Measurements from ENCODE around the gene PRSS56.

The PRSS56 gene

DNA sequence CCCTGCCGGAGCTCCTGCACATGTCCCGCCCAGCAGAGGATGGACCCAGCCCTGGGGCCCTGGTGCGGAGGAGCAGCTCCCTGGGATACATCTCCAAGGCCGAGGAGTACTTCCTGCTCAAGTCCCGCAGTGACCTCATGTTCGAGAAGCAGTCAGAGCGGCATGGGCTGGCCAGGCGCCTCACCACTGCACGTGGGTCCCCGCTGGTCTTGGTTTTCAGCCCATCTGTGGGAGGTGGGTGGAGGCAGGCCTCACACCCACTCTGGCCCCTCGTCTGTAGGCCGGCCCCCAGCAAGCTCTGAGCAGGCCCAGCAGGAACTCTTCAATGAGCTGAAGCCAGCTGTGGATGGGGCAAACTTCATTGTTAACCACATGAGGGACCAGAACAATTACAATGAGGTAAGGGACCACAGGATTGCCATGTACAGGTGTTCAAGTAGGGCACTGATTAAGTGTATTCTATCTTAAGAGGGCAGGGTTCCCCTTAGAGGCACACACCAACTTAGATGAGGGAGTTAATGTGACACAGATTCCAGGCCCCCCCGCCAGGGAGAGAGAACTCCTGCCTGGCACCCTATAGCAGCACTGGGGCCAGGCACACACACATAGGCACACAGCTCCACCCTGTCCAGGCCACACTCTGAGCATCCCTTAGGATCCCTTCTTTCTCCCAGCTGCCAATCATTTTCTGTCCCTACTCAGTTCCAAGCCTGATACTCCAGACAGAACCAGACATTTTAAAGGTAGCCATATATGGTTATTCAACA, 13.9 kb downstream of the PRSS56 start:
- Histone ChIP-seq H3K4me1 (ENCODE audit: control insufficient read depth in 5 of 5, insufficient read depth in 5 of 5, low read length in 5 of 5) (no peaks in the 10 kb centered on the region), H3K36me3 (ENCODE audit: control insufficient read depth in 5 of 5, insufficient read depth in 5 of 5, low read length in 5 of 5) (no peaks in the 10 kb centered on the region), H3K9me3 (ENCODE audit: control insufficient read depth in 5 of 5, low read length in 5 of 5) (peaks cover 4 to 8% (median 7%) of the 10 kb centered on the region in 5 donors), H3K4me3 (ENCODE audit: low read depth in 1 of 5, low read length in 5 of 5) (no peak overlapping the region), H3K9ac (ENCODE audit: low read length in 5 of 5) (no peak overlapping the region), H3K27me3 (ENCODE audit: control insufficient read depth in 5 of 5, insufficient read depth in 4 of 5, low read length in 5 of 5) (peaks cover 9 to 46% (median 24%) of the 10 kb centered on the region in 5 donors), H3K27ac (ENCODE audit: low read depth, low read length) (no peak overlapping the region)

DNA sequence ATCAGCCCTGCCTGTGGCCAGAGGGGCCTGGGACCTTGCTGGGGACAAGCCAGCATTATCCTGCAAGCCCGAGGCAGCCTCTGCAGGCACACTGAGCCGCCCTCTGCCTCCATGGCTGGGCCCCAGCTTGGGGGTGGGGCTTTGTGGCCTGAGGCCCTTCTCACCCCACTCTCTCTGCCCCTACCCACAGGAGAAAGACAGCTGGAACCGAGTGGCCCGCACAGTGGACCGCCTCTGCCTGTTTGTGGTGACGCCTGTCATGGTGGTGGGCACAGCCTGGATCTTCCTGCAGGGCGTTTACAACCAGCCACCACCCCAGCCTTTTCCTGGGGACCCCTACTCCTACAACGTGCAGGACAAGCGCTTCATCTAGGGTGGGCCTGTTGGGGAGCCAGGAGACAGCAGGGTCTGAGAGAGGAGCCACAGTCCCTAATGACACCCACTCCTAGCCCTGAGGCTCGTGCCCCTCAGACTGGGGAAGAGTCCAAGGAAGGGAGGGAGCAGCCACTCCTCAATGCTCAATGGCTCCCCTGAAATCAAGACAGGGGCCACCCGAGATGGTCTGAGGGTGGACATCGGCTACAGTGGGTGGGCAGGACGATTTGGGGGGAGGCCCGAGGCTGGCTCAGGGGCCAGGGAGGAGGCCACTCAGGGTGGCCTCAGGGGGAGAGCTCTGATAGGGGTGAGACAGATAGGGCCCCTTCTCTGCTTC, 14.9 kb downstream of the PRSS56 start:
- H3K9ac ChIP-seq (ENCODE audit: low read length in 5 of 5) = no peak overlapping the region
- H3K27ac ChIP-seq (ENCODE audit: low read depth, low read length) = no peak overlapping the region
- H3K27me3 ChIP-seq (ENCODE audit: control insufficient read depth in 5 of 5, insufficient read depth in 4 of 5, low read length in 5 of 5) = peaks cover 14 to 49% (median 30%) of the 10 kb centered on the region in 5 donors
- H3K4me1 ChIP-seq (ENCODE audit: control insufficient read depth in 5 of 5, insufficient read depth in 5 of 5, low read length in 5 of 5) = no peaks in the 10 kb centered on the region
- H3K4me3 ChIP-seq (ENCODE audit: low read depth in 1 of 5, low read length in 5 of 5) = no peak overlapping the region
- H3K36me3 ChIP-seq (ENCODE audit: control insufficient read depth in 5 of 5, insufficient read depth in 5 of 5, low read length in 5 of 5) = no peaks in the 10 kb centered on the region
- peaks cover 4 to 8% (median 7%) of the 10 kb centered on the region in 5 donors for H3K9me3 ChIP-seq (ENCODE audit: control insufficient read depth in 5 of 5, low read length in 5 of 5)

DNA sequence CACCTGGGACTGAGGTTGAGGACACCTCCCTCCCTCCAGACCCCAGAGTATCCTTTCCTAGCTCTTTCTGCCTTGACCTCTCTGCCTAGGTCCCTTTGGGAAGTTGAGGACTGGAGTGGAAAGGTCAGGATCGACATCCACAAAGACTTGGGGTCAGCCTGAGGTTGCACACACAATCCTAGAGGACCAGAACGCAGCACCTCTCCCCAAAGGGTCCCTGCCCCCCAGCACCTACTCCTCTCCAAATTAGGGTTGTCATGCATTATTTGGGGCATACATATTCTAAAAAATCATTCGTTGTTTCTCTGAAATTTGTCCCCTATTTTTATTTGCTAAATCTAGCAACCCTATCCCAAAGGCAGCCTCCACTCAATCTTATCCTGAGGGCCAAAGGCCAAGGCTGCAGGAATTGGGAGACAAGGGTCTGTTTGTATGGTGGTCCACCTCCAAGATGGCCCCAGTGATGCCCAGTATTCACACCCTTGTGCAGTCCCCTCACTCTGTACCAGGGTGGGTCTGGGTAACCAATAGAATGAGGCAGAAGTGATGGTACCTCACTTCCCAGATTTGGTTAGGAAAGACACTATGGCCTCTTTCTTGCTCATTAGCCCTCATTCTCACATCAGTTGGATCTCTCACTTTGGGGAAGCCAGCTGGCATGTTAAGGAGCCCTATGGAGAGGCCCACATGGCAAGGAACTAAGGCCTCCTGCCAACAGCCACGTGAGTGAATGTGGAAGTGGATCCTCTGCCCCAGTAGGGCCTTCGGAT, 15.8 kb downstream of the PRSS56 start:
- H3K27ac ChIP-seq (ENCODE audit: low read depth, low read length) = no peak overlapping the region
- no peaks in the 10 kb centered on the region for H3K4me1 ChIP-seq (ENCODE audit: control insufficient read depth in 5 of 5, insufficient read depth in 5 of 5, low read length in 5 of 5)
- no peak overlapping the region for H3K9ac ChIP-seq (ENCODE audit: low read length in 5 of 5)
- H3K4me3 ChIP-seq (ENCODE audit: low read depth in 1 of 5, low read length in 5 of 5) = no peak overlapping the region
- H3K36me3 ChIP-seq (ENCODE audit: control insufficient read depth in 5 of 5, insufficient read depth in 5 of 5, low read length in 5 of 5) = no peaks in the 10 kb centered on the region
- peaks cover 9 to 49% (median 35%) of the 10 kb centered on the region in 5 donors for H3K27me3 ChIP-seq (ENCODE audit: control insufficient read depth in 5 of 5, insufficient read depth in 4 of 5, low read length in 5 of 5)
- peaks cover 4 to 8% (median 7%) of the 10 kb centered on the region in 5 donors for H3K9me3 ChIP-seq (ENCODE audit: control insufficient read depth in 5 of 5, low read length in 5 of 5)

DNA sequence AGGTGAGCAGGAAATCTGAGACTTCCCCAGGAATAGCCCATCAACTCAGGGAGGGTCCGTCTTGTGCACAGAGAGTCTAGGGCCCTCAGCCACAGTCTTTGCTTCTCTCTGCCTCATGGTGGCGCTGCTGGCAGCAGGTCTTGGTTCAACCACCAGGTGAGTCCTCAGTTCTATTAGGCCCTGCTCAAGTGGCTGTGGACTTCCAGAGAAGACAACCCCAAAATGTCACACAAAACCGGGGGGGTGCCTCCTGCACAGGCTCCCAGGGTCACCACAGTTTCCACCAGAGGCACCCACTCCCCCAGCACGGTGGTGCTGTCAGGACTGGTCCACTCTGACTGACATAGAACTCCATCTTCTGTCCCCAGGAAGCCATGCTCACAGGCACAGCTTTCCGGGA, 16.9 kb downstream of the PRSS56 start:
- no peak overlapping the region for H3K9ac ChIP-seq (ENCODE audit: low read length in 5 of 5)
- H3K36me3 ChIP-seq (ENCODE audit: control insufficient read depth in 5 of 5, insufficient read depth in 5 of 5, low read length in 5 of 5) = no peaks in the 10 kb centered on the region
- peaks cover 6 to 48% (median 32%) of the 10 kb centered on the region in 5 donors for H3K27me3 ChIP-seq (ENCODE audit: control insufficient read depth in 5 of 5, insufficient read depth in 4 of 5, low read length in 5 of 5)
- no peaks in the 10 kb centered on the region for H3K4me1 ChIP-seq (ENCODE audit: control insufficient read depth in 5 of 5, insufficient read depth in 5 of 5, low read length in 5 of 5)
- H3K9me3 ChIP-seq (ENCODE audit: control insufficient read depth in 5 of 5, low read length in 5 of 5) = peaks cover 4 to 8% (median 7%) of the 10 kb centered on the region in 5 donors
- H3K4me3 ChIP-seq (ENCODE audit: low read depth in 1 of 5, low read length in 5 of 5) = no peak overlapping the region
- H3K27ac ChIP-seq (ENCODE audit: low read depth, low read length) = no peak overlapping the region

DNA sequence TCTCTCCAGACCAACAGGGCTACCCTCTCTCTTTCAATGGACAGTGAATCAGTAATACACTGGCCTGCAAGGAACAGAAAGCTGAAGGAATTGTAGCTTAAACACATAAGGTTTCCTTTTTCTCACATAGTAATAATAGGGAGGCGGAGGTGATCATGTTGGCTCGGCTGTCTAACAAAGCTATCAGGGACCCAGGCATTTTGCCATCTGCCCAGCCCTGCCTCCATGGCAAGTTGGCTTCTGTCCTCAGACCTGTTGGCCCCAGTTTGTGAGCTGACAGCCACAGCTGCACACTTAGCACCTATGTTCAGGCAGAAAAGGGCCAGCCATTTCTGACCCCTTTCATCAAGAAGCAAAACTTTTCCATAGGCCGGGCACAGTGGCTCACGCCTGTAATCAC, 17.3 kb downstream of the PRSS56 start:
- Histone ChIP-seq H3K36me3 (ENCODE audit: control insufficient read depth in 5 of 5, insufficient read depth in 5 of 5, low read length in 5 of 5) (no peaks in the 10 kb centered on the region), H3K4me3 (ENCODE audit: low read depth in 1 of 5, low read length in 5 of 5) (no peak overlapping the region), H3K27ac (ENCODE audit: low read depth, low read length) (no peak overlapping the region), H3K9me3 (ENCODE audit: control insufficient read depth in 5 of 5, low read length in 5 of 5) (peaks cover 4 to 8% (median 7%) of the 10 kb centered on the region in 5 donors), H3K9ac (ENCODE audit: low read length in 5 of 5) (no peak overlapping the region), H3K4me1 (ENCODE audit: control insufficient read depth in 5 of 5, insufficient read depth in 5 of 5, low read length in 5 of 5) (no peaks in the 10 kb centered on the region), H3K27me3 (ENCODE audit: control insufficient read depth in 5 of 5, insufficient read depth in 4 of 5, low read length in 5 of 5) (peaks cover 6 to 48% (median 32%) of the 10 kb centered on the region in 5 donors)

DNA sequence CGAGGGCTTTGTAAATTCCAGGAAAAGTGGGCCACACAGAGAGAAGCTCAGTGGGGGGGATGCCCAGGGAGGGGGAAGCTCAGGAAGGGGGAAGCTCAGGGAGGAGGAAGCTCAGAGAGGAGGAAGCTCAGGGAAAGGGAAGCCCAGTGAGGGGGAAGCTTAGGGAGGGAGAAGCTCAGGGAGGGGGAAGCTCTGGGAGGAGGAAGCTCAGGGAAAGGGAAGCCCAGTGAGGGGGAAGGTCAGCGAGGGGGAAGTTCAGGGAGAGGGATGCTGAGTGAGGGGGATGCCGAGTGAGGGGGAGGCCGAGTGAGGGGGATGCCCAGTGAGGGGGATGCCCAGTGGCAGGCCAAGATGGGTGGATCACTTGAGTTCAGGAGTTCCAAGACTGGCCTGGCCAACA, 18.5 kb downstream of the PRSS56 start:
- no peaks in the 10 kb centered on the region for H3K36me3 ChIP-seq (ENCODE audit: control insufficient read depth in 5 of 5, insufficient read depth in 5 of 5, low read length in 5 of 5)
- no peak overlapping the region for H3K9ac ChIP-seq (ENCODE audit: low read length in 5 of 5)
- H3K4me1 ChIP-seq (ENCODE audit: control insufficient read depth in 5 of 5, insufficient read depth in 5 of 5, low read length in 5 of 5) = no peaks in the 10 kb centered on the region
- H3K27me3 ChIP-seq (ENCODE audit: control insufficient read depth in 5 of 5, insufficient read depth in 4 of 5, low read length in 5 of 5) = peaks cover 6 to 48% (median 32%) of the 10 kb centered on the region in 5 donors
- H3K27ac ChIP-seq (ENCODE audit: low read depth, low read length) = no peak overlapping the region
- H3K9me3 ChIP-seq (ENCODE audit: control insufficient read depth in 5 of 5, low read length in 5 of 5) = peaks cover 4 to 8% (median 7%) of the 10 kb centered on the region in 5 donors
- no peak overlapping the region for H3K4me3 ChIP-seq (ENCODE audit: low read depth in 1 of 5, low read length in 5 of 5)

DNA sequence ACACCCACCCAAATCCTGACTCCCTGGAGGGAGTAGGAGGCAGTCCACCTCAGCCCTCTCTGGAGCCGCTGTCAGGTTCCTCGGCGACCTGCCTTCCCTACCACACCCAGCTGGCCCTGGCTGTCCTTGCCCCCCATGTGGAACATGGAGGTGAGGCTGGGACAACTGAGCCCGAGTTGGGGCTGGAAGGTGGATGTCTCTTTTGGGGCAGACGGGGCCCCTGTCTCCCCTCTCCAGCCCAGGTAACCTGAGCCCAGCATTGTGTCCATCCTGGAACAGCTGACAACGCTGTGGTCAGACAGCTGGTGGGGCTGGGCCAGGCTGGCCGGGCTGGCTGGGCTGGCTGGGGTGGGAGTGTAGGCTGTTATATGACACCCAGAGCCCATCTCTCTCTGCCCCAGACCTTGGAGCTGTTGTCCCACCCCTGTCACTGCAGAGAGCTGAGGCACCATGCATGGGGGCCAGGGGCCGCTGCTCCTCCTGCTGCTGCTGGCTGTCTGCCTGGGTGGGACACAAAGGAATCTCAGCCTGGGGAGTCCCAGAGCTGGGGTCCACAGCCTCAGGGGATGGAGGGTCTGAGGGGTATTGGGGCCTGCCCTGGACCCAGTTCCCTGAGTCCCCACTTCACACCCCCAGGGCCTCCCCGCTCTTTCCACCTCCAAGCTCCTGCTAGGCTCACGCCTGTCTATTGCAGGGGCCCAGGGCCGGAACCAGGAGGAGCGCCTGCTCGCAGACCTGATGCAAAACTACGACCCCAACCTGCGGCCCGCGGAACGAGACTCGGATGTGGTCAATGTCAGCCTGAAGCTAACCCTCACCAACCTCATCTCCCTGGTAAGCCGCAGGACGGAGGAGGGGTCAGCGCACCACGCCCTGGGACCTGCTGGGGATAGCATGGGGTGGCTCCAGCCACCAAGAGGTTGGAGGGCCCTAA, 19.4 kb downstream of the PRSS56 start, which contains the start of gene CHRNG:
Gene CHRNG (plus strand): TSS at position 395 of the 934 bp plus-strand sequence. CDS start 56 bp downstream, at position 451.
- H3K4me1 ChIP-seq (ENCODE audit: control insufficient read depth in 5 of 5, insufficient read depth in 5 of 5, low read length in 5 of 5) = no peaks in the 10 kb centered on the region
- no peak within 1 kb of the TSS for H3K27ac ChIP-seq (ENCODE audit: low read depth, low read length)

DNA sequence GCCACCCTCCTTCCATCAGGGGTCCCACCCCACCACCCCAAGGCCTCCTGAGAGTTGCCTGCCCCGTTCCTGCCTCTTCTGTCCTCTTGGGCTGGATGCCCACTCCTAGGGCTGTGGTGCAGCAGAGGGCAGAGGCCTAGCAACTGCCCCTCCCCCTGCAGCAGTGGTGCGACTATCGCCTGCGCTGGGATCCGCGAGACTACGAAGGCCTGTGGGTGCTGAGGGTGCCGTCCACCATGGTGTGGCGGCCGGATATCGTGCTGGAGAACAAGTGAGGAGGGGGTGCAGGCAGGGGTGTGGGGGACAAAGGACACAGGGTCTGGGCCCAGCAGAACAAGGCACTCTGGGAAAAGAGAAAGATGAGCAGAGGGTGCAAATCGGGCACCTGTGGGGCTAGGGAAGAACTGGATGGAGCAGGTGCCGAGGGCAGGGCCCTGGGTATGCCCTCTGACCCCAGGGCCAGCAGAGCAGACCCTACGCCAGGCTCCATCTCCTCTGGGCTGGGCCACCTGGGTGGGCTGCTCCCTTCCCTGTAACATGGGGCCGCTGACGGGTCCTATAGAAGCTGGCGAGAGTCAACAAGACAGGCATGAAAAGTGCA, 20.4 kb downstream of the PRSS56 start:
- Histone ChIP-seq H3K36me3 (ENCODE audit: control insufficient read depth in 5 of 5, insufficient read depth in 5 of 5, low read length in 5 of 5) (no peaks in the 10 kb centered on the region), H3K27ac (ENCODE audit: low read depth, low read length) (no peak overlapping the region), H3K27me3 (ENCODE audit: control insufficient read depth in 5 of 5, insufficient read depth in 4 of 5, low read length in 5 of 5) (peaks cover 6 to 45% (median 30%) of the 10 kb centered on the region in 5 donors), H3K9me3 (ENCODE audit: control insufficient read depth in 5 of 5, low read length in 5 of 5) (peaks cover 4 to 8% (median 7%) of the 10 kb centered on the region in 5 donors), H3K4me3 (ENCODE audit: low read depth in 1 of 5, low read length in 5 of 5) (no peak overlapping the region), H3K4me1 (ENCODE audit: control insufficient read depth in 5 of 5, insufficient read depth in 5 of 5, low read length in 5 of 5) (no peaks in the 10 kb centered on the region), H3K9ac (ENCODE audit: low read length in 5 of 5) (no peak overlapping the region)

More for the DNA sequence above, 19.4 kb downstream of the PRSS56 start, which contains the start of gene CHRNG:
- peaks cover 6 to 48% (median 30%) of the 10 kb centered on the region in 5 donors for H3K27me3 ChIP-seq (ENCODE audit: control insufficient read depth in 5 of 5, insufficient read depth in 4 of 5, low read length in 5 of 5)
- H3K4me3 ChIP-seq (ENCODE audit: low read depth in 1 of 5, low read length in 5 of 5) = no peak within 1 kb of the TSS
- H3K9ac ChIP-seq (ENCODE audit: low read length in 5 of 5) = no peak within 1 kb of the TSS
- H3K36me3 ChIP-seq (ENCODE audit: control insufficient read depth in 5 of 5, insufficient read depth in 5 of 5, low read length in 5 of 5) = no peaks in the 10 kb centered on the region
- H3K9me3 ChIP-seq (ENCODE audit: control insufficient read depth in 5 of 5, low read length in 5 of 5) = peaks cover 4 to 8% (median 7%) of the 10 kb centered on the region in 5 donors
